GM12892 (cell line): Measurements from ENCODE around the gene HNMT.

Experiments used
- DNase-seq: peaks from one replicate; pipeline ENCODE4 v3.0.0; 2011; ENCODE audit not compliant: insufficient read length
- FAIRE-seq: peaks from 2 replicates; lab custom pipeline; 2011; peaks lifted over from hg19 to GRCh38; lab: Jason Lieb, UNC
- POLR2A ChIP-seq: IDR thresholded peaks from 2 replicates; pipeline ENCODE4 v1.6.1; 2011; ENCODE audit warnings: low read depth, low read length, control low read depth
- POLR2AphosphoS5 ChIP-seq: IDR thresholded peaks from 2 replicates; pipeline ENCODE4 v1.6.1; 2011; ENCODE audit warnings: low read depth, low read length, control low read depth
- TAF1 ChIP-seq: IDR thresholded peaks from 2 replicates; pipeline ENCODE4 v1.6.1; 2011; ENCODE audit warnings: low read depth, mild to moderate bottlenecking, control low read depth, low read length, borderline replicate concordance

HNMT gene

DNA sequence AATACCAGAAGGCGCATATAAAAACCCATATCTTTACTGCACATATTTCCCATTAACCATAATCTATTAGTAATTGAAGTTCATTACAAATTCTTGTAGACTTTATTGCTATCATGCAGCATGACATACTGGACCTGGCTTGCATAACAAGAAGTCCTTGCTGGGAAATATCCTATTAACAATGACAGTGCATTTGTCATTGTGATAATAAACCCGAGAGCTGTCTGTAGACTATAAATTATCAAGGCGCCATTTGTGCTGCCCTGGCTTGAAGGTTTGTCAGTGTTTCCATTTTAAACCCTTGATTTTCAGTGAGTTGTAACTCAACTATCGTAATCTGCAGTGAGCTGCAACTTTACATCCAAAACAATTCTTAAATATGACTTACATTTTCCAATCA, 59.0 kb downstream of the HNMT start:
- TF ChIP-seq TAF1, result no peak
- no peak for TF ChIP-seq POLR2A
- TF ChIP-seq POLR2AphosphoS5, result no peak
- DNase-seq (no peak), FAIRE-seq (no peak)

DNA sequence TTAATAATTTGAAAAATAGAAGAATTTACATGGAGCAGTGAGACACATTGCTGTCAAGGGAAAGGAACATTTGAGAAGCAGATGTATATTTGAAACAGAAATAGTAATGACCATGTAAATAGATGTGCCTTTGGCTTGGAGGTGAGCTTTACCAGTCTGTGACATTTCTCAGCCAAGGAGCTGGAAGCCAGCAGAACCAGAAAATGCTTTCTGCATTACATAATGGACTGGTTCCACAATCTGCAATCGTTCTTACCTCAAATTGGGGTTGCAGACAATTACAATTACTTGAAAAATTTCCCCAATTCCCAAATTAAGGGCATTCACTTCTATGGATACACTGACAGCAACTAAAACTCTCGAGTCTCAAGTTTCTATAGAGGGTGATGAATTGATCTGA, 59.7 kb downstream of the HNMT start:
- no peak for FAIRE-seq
- TF ChIP-seq TAF1, result no peak
- TF ChIP-seq POLR2A, result no peak
- no peak for TF ChIP-seq POLR2AphosphoS5
- DNase-seq, result no peak

DNA sequence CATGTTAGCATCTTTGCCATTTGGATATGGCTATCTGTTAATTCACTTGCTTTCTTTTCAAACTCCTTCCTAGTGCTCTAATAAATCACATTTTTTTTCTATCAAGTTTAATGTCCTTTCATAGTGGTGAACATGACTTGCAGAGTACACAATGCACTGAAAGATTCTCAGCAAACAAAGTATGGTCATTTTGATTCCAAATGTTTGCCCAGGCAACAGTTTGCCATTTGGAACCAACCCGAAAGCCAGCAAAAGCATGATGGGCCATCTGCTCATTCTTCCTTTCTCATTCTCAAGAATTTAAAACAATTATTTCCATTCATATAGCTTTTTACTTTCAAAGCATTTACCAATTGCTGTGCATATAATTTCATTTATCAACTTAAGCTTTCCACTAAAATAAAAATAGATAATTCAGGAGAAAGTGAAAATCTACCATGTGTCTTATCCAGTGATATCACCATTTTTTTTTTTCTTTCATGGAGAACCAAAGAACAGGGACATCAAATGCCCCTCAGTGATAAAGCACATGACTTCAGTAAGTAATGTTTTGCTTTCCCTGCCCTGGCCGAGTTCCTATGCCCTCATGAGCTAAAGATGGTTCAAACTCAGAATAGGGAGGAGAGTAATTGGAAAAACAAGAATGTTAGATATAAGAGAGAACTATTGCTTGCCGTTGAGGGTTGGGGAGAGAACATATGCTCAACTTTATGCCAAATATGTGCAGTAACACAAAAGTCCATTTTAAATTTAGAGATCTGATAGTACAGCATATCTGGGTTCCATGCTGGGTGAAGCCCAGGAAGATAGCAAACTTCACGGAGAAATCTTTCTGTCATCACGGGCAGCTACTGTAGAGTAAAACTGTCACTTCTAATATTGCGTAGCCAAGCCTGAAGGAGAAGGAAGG, 62.1 kb downstream of the HNMT start:
- DNase-seq, result no peak
- FAIRE-seq, result no peak
- TF ChIP-seq POLR2AphosphoS5 (no peak), POLR2A (no peak), TAF1 (no peak)

DNA sequence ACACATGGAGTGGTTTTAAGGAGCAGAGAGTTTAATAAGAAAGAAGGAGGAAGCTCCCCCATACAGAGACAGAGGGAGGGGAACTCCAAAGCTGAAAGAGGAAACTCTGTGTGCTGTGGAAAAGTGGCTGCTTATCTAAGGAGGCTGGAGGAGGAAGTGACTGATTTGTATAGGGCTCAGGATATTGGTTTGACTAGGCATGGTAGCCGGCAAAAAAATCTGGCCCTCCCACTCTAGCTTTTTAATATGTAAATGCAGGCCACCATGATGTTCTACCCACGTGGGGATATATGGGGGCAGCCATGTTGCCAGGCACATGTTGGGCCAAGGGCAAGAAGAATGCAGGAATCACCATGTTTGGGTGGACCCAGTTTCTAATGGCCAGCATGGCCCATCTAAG, 64.3 kb downstream of the HNMT start:
- peak; percentile 80 for FAIRE-seq
- no peak for DNase-seq
- TF ChIP-seq POLR2A (no peak), TAF1 (no peak), POLR2AphosphoS5 (no peak)

DNA sequence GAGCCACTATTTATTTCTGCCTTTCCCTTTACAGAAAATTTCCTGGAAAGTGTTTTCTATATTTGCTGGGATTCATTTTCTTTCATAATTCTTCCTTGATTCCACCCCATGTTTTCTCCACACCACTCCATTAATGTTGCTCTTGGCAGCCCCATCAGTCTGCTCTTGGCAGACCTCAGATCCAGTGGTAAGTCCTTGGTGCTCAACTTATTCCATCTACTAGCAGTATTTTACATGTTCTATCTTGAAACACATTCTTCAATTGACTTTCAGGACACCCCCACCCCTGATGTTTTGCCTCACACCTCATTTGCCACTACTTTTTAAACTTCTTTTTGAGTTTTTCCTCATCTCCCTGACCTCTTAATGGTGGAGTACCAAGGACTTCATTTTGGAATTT, 65.0 kb downstream of the HNMT start:
- DNase-seq, result no peak
- FAIRE-seq, result no peak
- TF ChIP-seq POLR2AphosphoS5, result no peak
- no peak for TF ChIP-seq POLR2A
- TF ChIP-seq TAF1, result no peak

DNA sequence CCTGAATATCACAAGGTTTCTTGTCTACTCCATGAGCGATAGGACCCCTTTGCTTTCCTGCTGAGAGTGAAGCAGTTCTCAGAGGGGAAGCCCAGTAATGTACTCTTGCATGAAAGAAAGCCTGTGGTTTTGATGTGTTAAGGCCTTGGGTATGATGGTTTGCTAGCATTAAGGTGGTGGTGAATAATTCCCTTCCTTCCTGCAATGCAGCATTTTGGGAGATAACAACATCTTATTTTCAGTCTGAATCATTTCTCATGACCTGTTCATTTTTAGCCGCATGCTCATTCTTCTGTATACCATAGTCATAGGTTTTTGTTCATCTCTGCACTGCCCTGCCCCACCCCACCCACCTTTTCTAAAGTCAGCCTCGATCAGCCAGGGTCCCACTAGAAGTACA, 66.2 kb downstream of the HNMT start:
- peak; percentile 90 for FAIRE-seq
- DNase-seq, result no peak
- TF ChIP-seq TAF1, result no peak
- TF ChIP-seq POLR2A, result no peak
- TF ChIP-seq POLR2AphosphoS5, result no peak

DNA sequence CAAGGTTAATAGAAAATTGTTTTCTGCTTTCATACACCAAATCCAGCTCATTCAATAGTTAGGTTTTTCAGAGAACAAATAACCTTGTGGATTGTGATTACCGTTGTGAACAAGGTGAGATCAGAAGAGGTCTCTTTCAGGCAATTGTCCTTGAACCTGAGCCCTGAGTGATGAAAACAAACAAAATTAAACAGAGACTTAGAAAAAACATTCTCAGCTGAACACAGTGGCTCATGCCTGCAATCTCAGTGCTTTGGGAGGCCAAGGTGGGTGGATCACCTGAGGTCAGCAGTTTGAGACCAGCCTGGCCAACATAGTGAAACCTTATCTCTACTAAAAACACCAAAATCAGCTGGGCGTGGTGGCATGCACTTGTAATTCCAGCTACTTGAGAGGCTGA, 68.1 kb downstream of the HNMT start:
- TF ChIP-seq TAF1, result no peak
- TF ChIP-seq POLR2AphosphoS5, result no peak
- no peak for TF ChIP-seq POLR2A
- no peak for FAIRE-seq
- DNase-seq, result no peak

DNA sequence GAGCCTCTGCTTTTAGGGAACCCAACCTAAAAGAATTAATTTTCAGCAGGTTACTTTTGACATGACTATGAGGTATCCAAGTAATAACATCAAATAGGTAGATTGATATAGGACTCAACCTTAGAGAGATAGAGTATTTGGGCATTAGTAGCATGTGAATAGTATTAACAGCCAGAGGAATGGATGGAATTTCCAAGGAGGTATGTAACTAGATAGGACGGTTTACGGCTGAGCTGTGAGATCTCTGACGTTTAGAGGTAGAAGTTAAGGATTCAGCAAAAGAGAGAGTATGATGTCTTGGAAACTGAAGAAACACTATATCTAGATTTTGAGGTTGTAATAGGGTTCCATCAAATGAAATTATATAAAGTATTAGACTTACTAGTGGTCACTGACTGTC, 70.3 kb downstream of the HNMT start:
- TF ChIP-seq TAF1 (no peak), POLR2A (no peak), POLR2AphosphoS5 (no peak)
- no peak for DNase-seq
- no peak for FAIRE-seq

DNA sequence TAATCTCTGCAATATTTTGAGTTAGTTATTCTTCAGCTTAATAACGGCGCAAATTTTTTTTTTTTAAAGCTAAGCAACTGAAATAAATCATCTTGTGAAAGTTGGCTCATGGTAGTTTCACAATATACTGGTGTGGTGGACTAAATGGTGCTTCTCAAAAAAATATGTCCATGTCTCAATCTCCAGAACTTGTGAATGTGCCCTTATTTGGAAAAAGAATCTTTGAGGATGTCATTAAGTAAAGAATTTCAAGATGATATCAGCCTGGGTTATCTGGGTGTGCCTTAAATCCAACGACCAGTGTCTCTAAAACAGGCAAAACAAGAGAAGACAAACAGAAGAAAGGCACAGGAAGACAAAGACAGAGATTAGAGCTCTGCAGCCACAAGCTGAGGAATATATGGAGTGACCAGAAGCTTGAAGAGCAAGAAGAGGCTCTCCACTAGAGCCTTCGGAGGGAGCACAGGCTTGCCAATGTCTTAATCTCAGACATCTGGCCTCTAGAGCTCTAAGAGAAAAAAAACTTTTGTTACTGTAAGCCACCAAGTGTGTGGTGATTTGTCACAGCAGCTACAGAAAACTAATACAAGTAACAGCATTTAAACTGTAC, 71.4 kb downstream of the HNMT start:
- TF ChIP-seq POLR2AphosphoS5 (no peak), POLR2A (no peak), TAF1 (no peak)
- no peak for DNase-seq
- FAIRE-seq, result no peak

DNA sequence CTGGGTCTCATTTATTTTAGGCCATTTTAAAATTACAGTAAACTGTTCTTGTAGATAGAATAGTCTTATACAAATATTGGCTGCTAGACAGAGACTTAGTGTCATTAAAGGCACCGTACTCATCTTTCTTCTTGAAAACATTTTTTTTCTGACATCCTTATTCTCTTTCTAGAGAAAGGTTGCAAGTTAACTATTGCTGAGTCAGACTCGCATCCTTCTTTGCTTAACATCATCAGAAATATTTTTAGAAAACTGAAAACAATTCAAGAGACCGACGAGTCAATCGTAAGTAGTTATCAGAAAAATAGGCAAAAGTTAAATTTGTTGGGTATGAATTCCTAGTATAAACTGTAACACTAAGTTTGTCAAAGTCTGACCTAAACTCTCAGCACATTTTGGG, 72.2 kb downstream of the HNMT start:
- TF ChIP-seq TAF1 (no peak), POLR2AphosphoS5 (no peak), POLR2A (no peak)
- FAIRE-seq (no peak), DNase-seq (no peak)

DNA sequence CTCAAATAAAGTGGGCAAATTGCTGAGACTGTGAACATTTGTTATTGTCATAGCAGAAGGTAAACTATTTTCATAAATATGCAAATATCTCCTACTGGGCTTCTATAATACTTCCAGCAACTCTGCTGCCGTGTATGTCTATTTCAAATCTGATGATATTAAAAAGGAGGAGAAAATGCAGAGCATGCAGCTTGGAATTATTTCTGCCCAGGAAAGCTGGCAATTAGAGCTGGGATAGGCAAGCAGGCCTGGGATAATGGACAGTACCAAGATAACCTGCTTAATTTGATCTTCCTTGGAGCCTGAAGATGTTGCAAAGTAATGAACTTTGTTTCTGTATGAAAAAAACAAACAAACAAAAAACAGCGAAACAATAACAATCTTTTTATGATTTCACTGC, 72.8 kb downstream of the HNMT start:
- no peak for DNase-seq
- no peak for FAIRE-seq
- TF ChIP-seq POLR2AphosphoS5, result no peak
- TF ChIP-seq POLR2A, result no peak
- TF ChIP-seq TAF1, result no peak

DNA sequence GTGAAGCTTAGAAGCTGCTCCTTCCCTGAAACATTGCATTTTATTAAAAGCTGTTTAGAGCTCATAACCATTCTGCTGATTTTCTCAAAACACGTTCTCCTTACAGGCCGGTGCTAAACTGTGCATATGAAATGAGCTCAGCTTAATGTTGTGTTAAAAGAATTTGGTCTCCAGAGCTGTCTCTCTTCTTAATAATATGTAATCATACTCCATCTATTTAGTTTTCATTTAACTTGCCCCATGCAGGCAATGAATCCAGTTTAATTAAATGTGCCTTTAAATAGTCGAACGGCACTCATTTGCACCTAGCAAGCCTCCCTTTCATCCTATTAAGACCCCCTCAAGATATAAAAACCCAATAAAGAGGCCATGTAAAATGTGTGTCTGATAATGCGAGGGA, 76.3 kb downstream of the HNMT start:
- no peak for TF ChIP-seq TAF1
- no peak for TF ChIP-seq POLR2A
- TF ChIP-seq POLR2AphosphoS5, result no peak
- DNase-seq (no peak), FAIRE-seq (no peak)
